ENCODE data around the gene EGF. TPM values are rescaled to one million over a fixed set of nuclear protein-coding genes. Genes with fewer than 3 reads are reported as not detected.

Gene EGF
- total RNA-seq, 1 donor from 2014 or later = 0.46 TPM

DNA sequence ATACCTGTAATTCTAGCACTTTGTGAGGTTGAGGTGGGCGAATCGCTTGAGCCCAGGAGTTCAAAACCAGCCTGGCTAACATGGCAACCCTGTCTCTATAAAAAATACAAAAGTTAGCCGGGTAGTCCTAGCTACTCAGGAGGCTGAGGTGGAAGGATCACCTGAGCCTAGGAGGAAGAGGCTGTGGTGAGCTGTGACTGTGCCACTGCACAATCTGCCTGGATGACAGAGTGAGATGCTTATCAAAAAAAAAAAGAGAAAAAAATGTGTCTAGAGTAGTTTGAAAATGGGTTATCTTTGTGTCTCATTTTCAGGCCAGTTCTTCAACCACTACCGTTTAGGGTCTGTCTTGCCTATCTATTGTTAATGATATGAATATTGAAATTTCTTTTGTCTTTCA lies 98.1 kb downstream of the EGF start:
- no peak for DNase-seq (ENCODE audit: low read depth)
- H3K4me3 ChIP-seq (ENCODE audit: low read depth, low read length) = no peak overlapping the region
- TF ChIP-seq CTCF (conservative IDR thresholded peaks at IDR 0.05; ENCODE audit: low read depth, low read length) = no peak

GRCh38 chr4:110012917-110013316 lies 100.2 kb downstream of the EGF start:
- TF ChIP-seq CTCF (conservative IDR thresholded peaks at IDR 0.05; ENCODE audit: low read depth, low read length) = no peak
- H3K4me3 ChIP-seq (ENCODE audit: low read depth, low read length) = no peak overlapping the region
- no peak for DNase-seq (ENCODE audit: low read depth)

GRCh38 chr4:110014233-110014632 lies 101.5 kb downstream of the EGF start:
- no peak for TF ChIP-seq CTCF (conservative IDR thresholded peaks at IDR 0.05; ENCODE audit: low read depth, low read length)
- no peak overlapping the region for H3K4me3 ChIP-seq (ENCODE audit: low read depth, low read length)
- no peak for DNase-seq (ENCODE audit: low read depth)

- TF ChIP-seq CTCF (conservative IDR thresholded peaks at IDR 0.05; ENCODE audit: low read depth, low read length) = no peak
- H3K4me3 ChIP-seq (ENCODE audit: low read depth, low read length) = no peak overlapping the region
- DNase-seq (ENCODE audit: low read depth) = no peak
These were observed 106.5 kb downstream of the EGF start for GRCh38 chr4:110019153-110019552.

DNA sequence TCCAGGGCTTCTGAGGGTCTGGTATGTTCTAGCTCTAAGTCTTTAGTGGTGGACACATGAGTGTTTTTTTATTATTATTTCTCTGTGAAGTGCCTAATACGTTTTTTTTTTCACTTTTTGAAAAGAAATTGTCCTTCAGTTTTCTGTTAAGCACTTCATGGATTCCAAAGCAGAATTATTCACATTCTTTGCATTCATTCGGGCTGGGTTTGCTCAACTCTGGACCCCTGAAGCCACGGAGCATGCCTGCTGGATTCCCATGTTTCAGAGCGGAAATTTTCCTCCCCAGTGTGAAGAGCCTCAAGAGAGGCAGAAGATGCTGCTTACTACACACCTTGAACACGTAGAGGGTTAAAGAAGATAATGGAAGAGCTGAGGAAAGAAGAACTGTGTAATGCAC lies 107.5 kb downstream of the EGF start:
- no peak for DNase-seq (ENCODE audit: low read depth)
- H3K4me3 ChIP-seq (ENCODE audit: low read depth, low read length) = no peak overlapping the region
- TF ChIP-seq CTCF (conservative IDR thresholded peaks at IDR 0.05; ENCODE audit: low read depth, low read length) = no peak

DNA sequence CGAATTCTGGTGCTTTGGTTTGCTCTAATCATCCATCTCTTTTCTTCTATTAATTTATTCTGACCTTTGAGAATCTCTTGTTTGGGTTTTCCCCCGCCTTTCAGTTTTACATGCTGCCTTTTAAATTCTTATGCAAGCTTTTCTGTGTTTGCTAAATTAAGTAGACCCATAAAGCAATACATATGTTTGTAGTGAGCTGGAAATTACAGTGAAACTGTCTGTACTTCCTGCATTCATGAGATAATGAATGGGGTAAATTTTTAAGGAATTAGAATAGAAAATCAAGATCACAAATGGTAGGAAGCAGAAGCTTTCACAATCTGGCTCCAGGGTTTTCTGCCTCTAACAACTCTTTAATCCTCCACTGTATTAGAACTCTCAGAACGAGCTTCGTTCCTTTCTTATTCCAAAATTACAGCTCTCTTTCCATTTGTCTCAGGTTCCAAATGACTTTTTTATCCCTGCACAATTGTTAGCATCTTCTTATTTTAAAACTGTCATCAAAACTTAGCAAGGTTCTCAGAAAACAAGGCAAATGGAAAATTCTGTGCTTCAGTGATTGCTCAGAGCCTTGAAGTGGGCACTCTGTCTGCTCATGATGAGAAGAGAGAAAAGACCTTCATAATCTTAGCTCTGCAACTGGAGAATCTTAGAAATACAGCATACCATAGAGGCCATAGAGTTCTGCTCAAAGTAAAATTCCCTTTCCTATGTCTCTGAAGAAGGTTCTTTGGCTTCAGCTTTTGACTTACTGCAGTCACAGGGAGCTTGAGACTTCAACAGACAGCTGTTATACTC lies 108.2 kb downstream of the EGF start:
- TF ChIP-seq CTCF (conservative IDR thresholded peaks at IDR 0.05; ENCODE audit: low read depth, low read length) = no peak
- DNase-seq (ENCODE audit: low read depth) = no peak

GRCh38 chr4:110022457-110022856 lies 109.8 kb downstream of the EGF start:
- DNase-seq (ENCODE audit: low read depth) = no peak
- TF ChIP-seq CTCF (conservative IDR thresholded peaks at IDR 0.05; ENCODE audit: low read depth, low read length) = no peak
- no peak overlapping the region for H3K4me3 ChIP-seq (ENCODE audit: low read depth, low read length)

More for the DNA sequence above, 108.2 kb downstream of the EGF start:
- no peak overlapping the region for H3K4me3 ChIP-seq (ENCODE audit: low read depth, low read length)
